K562 (cell line): ENCODE results near the gene C1orf74. TPM values are rescaled to one million over a fixed set of nuclear protein-coding genes. Genes with fewer than 3 reads are reported as not detected.

ENCODE experiments used
- HNRNPK ChIP-seq: fragments of 200-400 bp; formaldehyde crosslinking; IDR thresholded peaks from one replicate; pipeline ENCODE4 v1.6.1; 2018; ENCODE audit warnings: mild to moderate bottlenecking, low read depth, low read length; ENCODE audit not compliant: poor library complexity, severe bottlenecking
- KLF13 ChIP-seq: fragments of 450-650 bp; IDR thresholded peaks from 2 replicates; pipeline ENCODE4 v1.6.1; 2016; ENCODE audit warnings: missing genetic modification characterization, low read depth, mild to moderate bottlenecking, missing compliant biosample characterization, moderate library complexity, borderline replicate concordance
- RBM14 ChIP-seq: fragments of 200-400 bp; formaldehyde crosslinking; IDR thresholded peaks from 2 replicates; pipeline ENCODE4 v1.6.1; 2018; ENCODE audit warnings: low read depth, mild to moderate bottlenecking, low read length, moderate library complexity, borderline replicate concordance; ENCODE audit not compliant: insufficient read depth
- ZBTB17 ChIP-seq: fragments of 450-650 bp; formaldehyde crosslinking; IDR thresholded peaks from 2 replicates; pipeline ENCODE4 v1.4.0; 2020; ENCODE audit warnings: mild to moderate bottlenecking
- polyA plus RNA-seq, 8 experiments: library from polyadenylated mRNA; depleted of rRNA in 4 of 8; stranded (reverse) in 5 of 8; unstranded in 3 of 8; fragments of >200 nt; fragmentation: Nextera tagmentation in 2 of 8; fragmentation: Illumina TruSeq in 1 of 8; extraction: Ambion mirVana in 2 of 8; extraction: Trizol in 1 of 8; gene quantifications; 2 replicates each; pipeline versions ENCODE4 v1.2.1 to v1.2.3, GENCODE V29; 2011 to 2014; ENCODE audit warnings: inconsistent platforms in 1 of 8, missing spikeins in 1 of 8
- total RNA-seq, 7 experiments: library from RNA; depleted of rRNA in 6 of 7; stranded (reverse); fragments of >200 nt in 6 of 7; fragmentation: Illumina TruSeq in 2 of 7; extraction: Trizol in 2 of 7; gene quantifications; 2 replicates each; pipeline versions ENCODE4 v1.2.1 to v1.2.3, GENCODE V29; 2011 to 2021; ENCODE audit warnings: low replicate concordance in 1 of 7
- TF ChIP-seq, protein P1 (sequence below): fragments of 450-650 bp; IDR thresholded peaks from 2 replicates; pipeline ENCODE4 v1.6.1; 2016; ENCODE audit warnings: mild to moderate bottlenecking, moderate library complexity
- TF ChIP-seq, protein P2 (sequence below), 2 experiments: fragments of 250-450 bp in 1 of 2; fragments of 450-650 bp in 1 of 2; sonication (Bioruptor Pico) in 1 of 2; IDR thresholded peaks; 2 replicates each; pipeline versions ENCODE4 v1.6.1 to v1.8.0; 2016 to 2021; ENCODE audit warnings: mild to moderate bottlenecking in 2 of 2, moderate library complexity in 2 of 2, missing compliant biosample characterization in 1 of 2, missing genetic modification characterization in 1 of 2
- TF ChIP-seq, protein P3 (sequence below): fragments of 200-800 bp; sonication (Bioruptor generic); IDR thresholded peaks from 2 replicates; pipeline ENCODE4 v1.6.1; 2016; ENCODE audit warnings: missing genetic modification characterization, missing compliant biosample characterization

Gene C1orf74
- total and polyA plus RNA-seq, 9 of the 15 experiments (the other 6 are each of a cell fraction or from before 2014, with no cell fraction given), result 4.0 to 7.6 (median 5.7) TPM

DNA sequence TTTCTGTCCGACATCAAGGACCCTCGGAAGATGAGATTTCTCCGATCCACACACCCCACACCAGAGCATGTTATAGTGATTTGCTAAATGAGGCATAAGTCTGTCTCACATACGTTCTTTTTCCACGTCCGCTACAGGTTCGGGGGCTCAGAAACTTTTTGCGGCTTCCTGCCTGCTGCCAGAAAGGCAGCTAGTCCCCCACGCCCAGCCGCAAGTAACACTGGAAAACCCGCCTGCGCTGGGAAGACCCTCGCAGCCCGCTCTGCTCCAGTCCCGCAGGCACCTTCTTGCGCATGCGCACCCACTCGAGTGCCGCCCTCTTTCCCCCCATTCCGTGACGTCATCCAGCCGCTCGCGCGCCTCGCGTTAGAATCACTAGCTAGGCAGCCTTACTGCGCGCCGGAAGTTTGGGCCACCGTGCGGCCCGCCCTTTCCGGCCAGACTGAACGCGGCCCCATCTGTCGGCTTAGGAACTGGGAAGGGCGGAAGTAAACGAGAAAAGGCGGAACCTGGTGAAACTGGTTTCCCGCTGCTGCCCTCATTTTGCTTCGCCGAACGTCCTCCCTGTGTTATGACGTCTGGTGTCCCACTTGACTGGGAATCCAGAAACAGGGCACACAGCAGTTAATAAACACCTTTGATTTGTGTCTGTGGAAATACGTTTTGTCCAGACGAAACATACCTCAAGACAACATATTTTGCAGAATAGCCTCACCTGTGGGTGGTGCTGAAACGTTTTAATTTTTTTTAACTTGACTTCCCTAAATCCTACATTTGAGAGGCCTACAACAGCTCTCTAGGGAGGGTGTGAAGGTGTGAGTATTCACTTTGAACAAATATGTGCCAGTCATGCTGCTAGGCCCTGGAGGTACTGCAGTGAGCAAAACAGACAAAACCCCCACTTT is at the start of gene C1orf74 (continued):
- TF ChIP-seq, protein P1, sequence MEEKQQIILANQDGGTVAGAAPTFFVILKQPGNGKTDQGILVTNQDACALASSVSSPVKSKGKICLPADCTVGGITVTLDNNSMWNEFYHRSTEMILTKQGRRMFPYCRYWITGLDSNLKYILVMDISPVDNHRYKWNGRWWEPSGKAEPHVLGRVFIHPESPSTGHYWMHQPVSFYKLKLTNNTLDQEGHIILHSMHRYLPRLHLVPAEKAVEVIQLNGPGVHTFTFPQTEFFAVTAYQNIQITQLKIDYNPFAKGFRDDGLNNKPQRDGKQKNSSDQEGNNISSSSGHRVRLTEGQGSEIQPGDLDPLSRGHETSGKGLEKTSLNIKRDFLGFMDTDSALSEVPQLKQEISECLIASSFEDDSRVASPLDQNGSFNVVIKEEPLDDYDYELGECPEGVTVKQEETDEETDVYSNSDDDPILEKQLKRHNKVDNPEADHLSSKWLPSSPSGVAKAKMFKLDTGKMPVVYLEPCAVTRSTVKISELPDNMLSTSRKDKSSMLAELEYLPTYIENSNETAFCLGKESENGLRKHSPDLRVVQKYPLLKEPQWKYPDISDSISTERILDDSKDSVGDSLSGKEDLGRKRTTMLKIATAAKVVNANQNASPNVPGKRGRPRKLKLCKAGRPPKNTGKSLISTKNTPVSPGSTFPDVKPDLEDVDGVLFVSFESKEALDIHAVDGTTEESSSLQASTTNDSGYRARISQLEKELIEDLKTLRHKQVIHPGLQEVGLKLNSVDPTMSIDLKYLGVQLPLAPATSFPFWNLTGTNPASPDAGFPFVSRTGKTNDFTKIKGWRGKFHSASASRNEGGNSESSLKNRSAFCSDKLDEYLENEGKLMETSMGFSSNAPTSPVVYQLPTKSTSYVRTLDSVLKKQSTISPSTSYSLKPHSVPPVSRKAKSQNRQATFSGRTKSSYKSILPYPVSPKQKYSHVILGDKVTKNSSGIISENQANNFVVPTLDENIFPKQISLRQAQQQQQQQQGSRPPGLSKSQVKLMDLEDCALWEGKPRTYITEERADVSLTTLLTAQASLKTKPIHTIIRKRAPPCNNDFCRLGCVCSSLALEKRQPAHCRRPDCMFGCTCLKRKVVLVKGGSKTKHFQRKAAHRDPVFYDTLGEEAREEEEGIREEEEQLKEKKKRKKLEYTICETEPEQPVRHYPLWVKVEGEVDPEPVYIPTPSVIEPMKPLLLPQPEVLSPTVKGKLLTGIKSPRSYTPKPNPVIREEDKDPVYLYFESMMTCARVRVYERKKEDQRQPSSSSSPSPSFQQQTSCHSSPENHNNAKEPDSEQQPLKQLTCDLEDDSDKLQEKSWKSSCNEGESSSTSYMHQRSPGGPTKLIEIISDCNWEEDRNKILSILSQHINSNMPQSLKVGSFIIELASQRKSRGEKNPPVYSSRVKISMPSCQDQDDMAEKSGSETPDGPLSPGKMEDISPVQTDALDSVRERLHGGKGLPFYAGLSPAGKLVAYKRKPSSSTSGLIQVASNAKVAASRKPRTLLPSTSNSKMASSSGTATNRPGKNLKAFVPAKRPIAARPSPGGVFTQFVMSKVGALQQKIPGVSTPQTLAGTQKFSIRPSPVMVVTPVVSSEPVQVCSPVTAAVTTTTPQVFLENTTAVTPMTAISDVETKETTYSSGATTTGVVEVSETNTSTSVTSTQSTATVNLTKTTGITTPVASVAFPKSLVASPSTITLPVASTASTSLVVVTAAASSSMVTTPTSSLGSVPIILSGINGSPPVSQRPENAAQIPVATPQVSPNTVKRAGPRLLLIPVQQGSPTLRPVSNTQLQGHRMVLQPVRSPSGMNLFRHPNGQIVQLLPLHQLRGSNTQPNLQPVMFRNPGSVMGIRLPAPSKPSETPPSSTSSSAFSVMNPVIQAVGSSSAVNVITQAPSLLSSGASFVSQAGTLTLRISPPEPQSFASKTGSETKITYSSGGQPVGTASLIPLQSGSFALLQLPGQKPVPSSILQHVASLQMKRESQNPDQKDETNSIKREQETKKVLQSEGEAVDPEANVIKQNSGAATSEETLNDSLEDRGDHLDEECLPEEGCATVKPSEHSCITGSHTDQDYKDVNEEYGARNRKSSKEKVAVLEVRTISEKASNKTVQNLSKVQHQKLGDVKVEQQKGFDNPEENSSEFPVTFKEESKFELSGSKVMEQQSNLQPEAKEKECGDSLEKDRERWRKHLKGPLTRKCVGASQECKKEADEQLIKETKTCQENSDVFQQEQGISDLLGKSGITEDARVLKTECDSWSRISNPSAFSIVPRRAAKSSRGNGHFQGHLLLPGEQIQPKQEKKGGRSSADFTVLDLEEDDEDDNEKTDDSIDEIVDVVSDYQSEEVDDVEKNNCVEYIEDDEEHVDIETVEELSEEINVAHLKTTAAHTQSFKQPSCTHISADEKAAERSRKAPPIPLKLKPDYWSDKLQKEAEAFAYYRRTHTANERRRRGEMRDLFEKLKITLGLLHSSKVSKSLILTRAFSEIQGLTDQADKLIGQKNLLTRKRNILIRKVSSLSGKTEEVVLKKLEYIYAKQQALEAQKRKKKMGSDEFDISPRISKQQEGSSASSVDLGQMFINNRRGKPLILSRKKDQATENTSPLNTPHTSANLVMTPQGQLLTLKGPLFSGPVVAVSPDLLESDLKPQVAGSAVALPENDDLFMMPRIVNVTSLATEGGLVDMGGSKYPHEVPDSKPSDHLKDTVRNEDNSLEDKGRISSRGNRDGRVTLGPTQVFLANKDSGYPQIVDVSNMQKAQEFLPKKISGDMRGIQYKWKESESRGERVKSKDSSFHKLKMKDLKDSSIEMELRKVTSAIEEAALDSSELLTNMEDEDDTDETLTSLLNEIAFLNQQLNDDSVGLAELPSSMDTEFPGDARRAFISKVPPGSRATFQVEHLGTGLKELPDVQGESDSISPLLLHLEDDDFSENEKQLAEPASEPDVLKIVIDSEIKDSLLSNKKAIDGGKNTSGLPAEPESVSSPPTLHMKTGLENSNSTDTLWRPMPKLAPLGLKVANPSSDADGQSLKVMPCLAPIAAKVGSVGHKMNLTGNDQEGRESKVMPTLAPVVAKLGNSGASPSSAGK, result peak; percentile 95
- TF ChIP-seq, protein P2, sequence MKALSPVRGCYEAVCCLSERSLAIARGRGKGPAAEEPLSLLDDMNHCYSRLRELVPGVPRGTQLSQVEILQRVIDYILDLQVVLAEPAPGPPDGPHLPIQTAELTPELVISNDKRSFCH (CRISPR knock-in tag; IDR thresholded peaks at IDR 0.05), result no peak
- TF ChIP-seq, protein P2 (tag; IDR thresholded peaks at IDR 0.05), result peak; percentile 92
- TF ChIP-seq KLF13 (tag) (peak; percentile 72), ZBTB17 (CRISPR knock-in tag) (peak; percentile 47; the same call in 1 of the 2 replicates), HNRNPK (no peak), RBM14 (no peak)
- TF ChIP-seq, protein P3, sequence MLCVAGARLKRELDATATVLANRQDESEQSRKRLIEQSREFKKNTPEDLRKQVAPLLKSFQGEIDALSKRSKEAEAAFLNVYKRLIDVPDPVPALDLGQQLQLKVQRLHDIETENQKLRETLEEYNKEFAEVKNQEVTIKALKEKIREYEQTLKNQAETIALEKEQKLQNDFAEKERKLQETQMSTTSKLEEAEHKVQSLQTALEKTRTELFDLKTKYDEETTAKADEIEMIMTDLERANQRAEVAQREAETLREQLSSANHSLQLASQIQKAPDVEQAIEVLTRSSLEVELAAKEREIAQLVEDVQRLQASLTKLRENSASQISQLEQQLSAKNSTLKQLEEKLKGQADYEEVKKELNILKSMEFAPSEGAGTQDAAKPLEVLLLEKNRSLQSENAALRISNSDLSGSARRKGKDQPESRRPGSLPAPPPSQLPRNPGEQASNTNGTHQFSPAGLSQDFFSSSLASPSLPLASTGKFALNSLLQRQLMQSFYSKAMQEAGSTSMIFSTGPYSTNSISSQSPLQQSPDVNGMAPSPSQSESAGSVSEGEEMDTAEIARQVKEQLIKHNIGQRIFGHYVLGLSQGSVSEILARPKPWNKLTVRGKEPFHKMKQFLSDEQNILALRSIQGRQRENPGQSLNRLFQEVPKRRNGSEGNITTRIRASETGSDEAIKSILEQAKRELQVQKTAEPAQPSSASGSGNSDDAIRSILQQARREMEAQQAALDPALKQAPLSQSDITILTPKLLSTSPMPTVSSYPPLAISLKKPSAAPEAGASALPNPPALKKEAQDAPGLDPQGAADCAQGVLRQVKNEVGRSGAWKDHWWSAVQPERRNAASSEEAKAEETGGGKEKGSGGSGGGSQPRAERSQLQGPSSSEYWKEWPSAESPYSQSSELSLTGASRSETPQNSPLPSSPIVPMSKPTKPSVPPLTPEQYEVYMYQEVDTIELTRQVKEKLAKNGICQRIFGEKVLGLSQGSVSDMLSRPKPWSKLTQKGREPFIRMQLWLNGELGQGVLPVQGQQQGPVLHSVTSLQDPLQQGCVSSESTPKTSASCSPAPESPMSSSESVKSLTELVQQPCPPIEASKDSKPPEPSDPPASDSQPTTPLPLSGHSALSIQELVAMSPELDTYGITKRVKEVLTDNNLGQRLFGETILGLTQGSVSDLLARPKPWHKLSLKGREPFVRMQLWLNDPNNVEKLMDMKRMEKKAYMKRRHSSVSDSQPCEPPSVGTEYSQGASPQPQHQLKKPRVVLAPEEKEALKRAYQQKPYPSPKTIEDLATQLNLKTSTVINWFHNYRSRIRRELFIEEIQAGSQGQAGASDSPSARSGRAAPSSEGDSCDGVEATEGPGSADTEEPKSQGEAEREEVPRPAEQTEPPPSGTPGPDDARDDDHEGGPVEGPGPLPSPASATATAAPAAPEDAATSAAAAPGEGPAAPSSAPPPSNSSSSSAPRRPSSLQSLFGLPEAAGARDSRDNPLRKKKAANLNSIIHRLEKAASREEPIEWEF (CRISPR knock-in tag), result peak; percentile 89
